GM10248 (cell line): Measurements from ENCODE around the gene RASA3.

Experiments
- CTCF ChIA-PET: fragments of 300-600 bp; sonication (Branson Sonifier 250); formaldehyde crosslinking; extraction: SDS; loops from one replicate; lab custom pipeline; 2021; ENCODE audit warnings: antibody characterized with exemption; lab: Yijun Ruan, JAX
- POLR2A ChIA-PET: fragments of 350-650 bp; sonication (Branson Sonifier 250); formaldehyde crosslinking; extraction: SDS; loops from one replicate; lab custom pipeline; 2020; ENCODE audit warnings: antibody characterized with exemption; lab: Yijun Ruan, JAX
- DNase-seq: peaks from one replicate; pipeline ENCODE4 v3.0.0; 2012; ENCODE audit errors: extremely low spot score
- CTCF ChIP-seq: IDR thresholded peaks from 2 replicates; pipeline ENCODE4 v1.5.1; 2012; ENCODE audit warnings: mild to moderate bottlenecking, low read depth; ENCODE audit errors: extremely low read depth, missing control alignments, control extremely low read depth

Gene RASA3

GRCh38 chr13:113971471-113972231 is 160.8 kb downstream of the RASA3 start:
- CTCF ChIA-PET, result no interaction called here

GRCh38 chr13:113970810-113971470 is 161.5 kb downstream of the RASA3 start:
- no peak for TF ChIP-seq CTCF
- CTCF ChIA-PET, result no interaction called here
- no peak for DNase-seq
- POLR2A ChIA-PET, result no interaction called here

More at GRCh38 chr13:113971471-113972231, 160.8 kb downstream of the RASA3 start:
- no peak for DNase-seq
- no peak for TF ChIP-seq CTCF
- POLR2A ChIA-PET, result no interaction called here

GRCh38 chr13:113969973-113970611 is 162.3 kb downstream of the RASA3 start:
- POLR2A ChIA-PET, result no interaction called here
- no peak for DNase-seq
- CTCF ChIA-PET, result no interaction called here
- no peak for TF ChIP-seq CTCF

GRCh38 chr13:113969311-113969972 is 163.0 kb downstream of the RASA3 start:
- CTCF ChIA-PET, result no interaction called here

GRCh38 chr13:113968463-113969310 is 163.7 kb downstream of the RASA3 start:
- no peak for TF ChIP-seq CTCF
- POLR2A ChIA-PET, result no interaction called here
- DNase-seq, result no peak
- CTCF ChIA-PET, result no interaction called here

More at GRCh38 chr13:113969311-113969972, 163.0 kb downstream of the RASA3 start:
- no peak for DNase-seq
- POLR2A ChIA-PET, result no interaction called here
- TF ChIP-seq CTCF, result no peak
